Astrocyte (in vitro differentiated cells and primary cell): ENCODE results near the gene PIR. TPM values are rescaled to one million over a fixed set of nuclear protein-coding genes. Genes with fewer than 3 reads are reported as not detected.

ENCODE experiments used
- DNase-seq: peaks from one replicate; pipeline ENCODE4 v3.0.0-alpha.2; 2010; ENCODE audit warnings: low read depth
- FAIRE-seq: peaks from 2 replicates; lab custom pipeline; 2011; peaks lifted over from hg19 to GRCh38; lab: Jason Lieb, UNC
- H2AFZ ChIP-seq: 2 replicates; pipeline ENCODE4 v1.6.0; 2012; ENCODE audit warnings: low read depth, low read length, inconsistent platforms
- H3K27ac ChIP-seq: 2 replicates; pipeline ENCODE4 v1.5.1; 2011; ENCODE audit warnings: low read depth, low read length, inconsistent platforms
- H3K27me3 ChIP-seq: 2 replicates; pipeline ENCODE4 v1.6.0; 2011; ENCODE audit warnings: low read length, inconsistent platforms; ENCODE audit not compliant: insufficient read depth
- H3K36me3 ChIP-seq: 2 replicates; pipeline ENCODE4 v1.5.1; 2011; ENCODE audit warnings: low read length, inconsistent platforms; ENCODE audit not compliant: insufficient read depth
- H3K4me1 ChIP-seq: 2 replicates; pipeline ENCODE4 v1.5.1; 2011; ENCODE audit warnings: low read length, inconsistent platforms; ENCODE audit not compliant: insufficient read depth
- H3K4me2 ChIP-seq: 2 replicates; pipeline ENCODE4 v1.6.0; 2012; ENCODE audit warnings: low read length, inconsistent platforms
- H3K4me3 ChIP-seq: 2 replicates; pipeline ENCODE4 v1.5.1; 2011; ENCODE audit warnings: low read depth, mild to moderate bottlenecking, low read length, inconsistent platforms; ENCODE audit not compliant: insufficient read depth
- H3K79me2 ChIP-seq: 2 replicates; pipeline ENCODE4 v1.6.0; 2012; ENCODE audit warnings: mild to moderate bottlenecking, low read length, inconsistent platforms; ENCODE audit not compliant: insufficient read depth
- H3K9ac ChIP-seq: 2 replicates; pipeline ENCODE4 v1.6.0; 2012; ENCODE audit warnings: mild to moderate bottlenecking, low read length, inconsistent platforms
- H3K9me3 ChIP-seq: 2 replicates; pipeline ENCODE4 v1.5.1; 2012; ENCODE audit warnings: low read depth, mild to moderate bottlenecking, low read length, inconsistent platforms; ENCODE audit not compliant: insufficient read depth
- H4K20me1 ChIP-seq: 2 replicates; pipeline ENCODE4 v1.6.0; 2012; ENCODE audit warnings: low read length, inconsistent platforms; ENCODE audit not compliant: insufficient read depth
- H3K27ac Mint-ChIP-seq: one replicate; pipeline ENCODE4 v1.8.0; 2021; ENCODE audit warnings: mild to moderate bottlenecking, mixed read lengths; ENCODE audit not compliant: unreplicated experiment
- H3K27me3 Mint-ChIP-seq: one replicate; pipeline ENCODE4 v1.8.0; 2021; ENCODE audit warnings: low read depth, mixed read lengths; ENCODE audit not compliant: unreplicated experiment
- H3K36me3 Mint-ChIP-seq: one replicate; pipeline ENCODE4 v1.8.0; 2021; ENCODE audit warnings: low read depth, mixed read lengths; ENCODE audit not compliant: unreplicated experiment
- H3K4me1 Mint-ChIP-seq: one replicate; pipeline ENCODE4 v1.8.0; 2021; ENCODE audit warnings: low read depth, mixed read lengths; ENCODE audit not compliant: unreplicated experiment
- H3K4me3 Mint-ChIP-seq: one replicate; pipeline ENCODE4 v1.8.0; 2021; ENCODE audit warnings: mild to moderate bottlenecking, moderate library complexity, mixed read lengths; ENCODE audit not compliant: unreplicated experiment
- H3K9me3 Mint-ChIP-seq: one replicate; pipeline ENCODE4 v1.8.0; 2021; ENCODE audit warnings: mild to moderate bottlenecking, mixed read lengths; ENCODE audit not compliant: unreplicated experiment
- EZH2 ChIP-seq: IDR thresholded peaks from 2 replicates; pipeline ENCODE4 v1.6.1; 2012; ENCODE audit warnings: mild to moderate bottlenecking, low read length, inconsistent platforms; ENCODE audit not compliant: insufficient read depth
- total RNA-seq: library from RNA; stranded (reverse); gene quantifications from 2 replicates; pipeline ENCODE4 v1.2.1, GENCODE V29; 2021
- TF ChIP-seq, protein P1 (sequence below): IDR thresholded peaks from 2 replicates; pipeline ENCODE4 v1.5.1; 2011; ENCODE audit warnings: low read depth, mild to moderate bottlenecking, inconsistent platforms, low read length, moderate library complexity; ENCODE audit not compliant: insufficient read depth

Gene PIR
- total RNA-seq, 1 donor from 2014 or later, result 5.5 TPM

DNA sequence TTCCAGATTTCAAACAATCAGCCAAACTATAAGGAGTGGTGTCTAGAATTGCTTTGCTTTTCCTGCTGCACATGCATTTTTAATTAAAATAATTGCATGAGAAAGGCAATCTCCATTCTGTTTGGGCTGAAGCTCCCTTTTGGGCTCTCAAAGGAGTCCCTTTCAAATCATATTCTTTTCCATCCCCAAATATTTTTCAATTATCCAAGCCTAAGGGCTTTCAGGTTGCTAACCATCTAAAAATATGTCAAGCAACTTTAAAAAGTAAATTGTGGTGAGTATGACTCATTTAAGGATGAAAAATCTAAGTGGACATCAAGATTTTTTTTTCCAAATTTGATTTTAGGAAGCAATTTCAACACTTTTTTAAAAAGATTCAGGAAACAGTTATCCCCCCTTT, 28.4 kb downstream of the PIR start:
- Mint-ChIP-seq H3K27ac (no peak overlapping the region), H3K4me1 (no peaks in the 10 kb centered on the region), H3K36me3 (no peaks in the 10 kb centered on the region), H3K9me3 (no peaks in the 10 kb centered on the region), H3K27me3 (no peaks in the 10 kb centered on the region), H3K4me3 (no peak overlapping the region)
- Histone ChIP-seq H2AFZ (no peak overlapping the region), H3K9me3 (no peaks in the 10 kb centered on the region), H3K4me2 (no peak overlapping the region), H3K27me3 (no peaks in the 10 kb centered on the region), H3K79me2 (no peaks in the 10 kb centered on the region), H3K36me3 (no peaks in the 10 kb centered on the region), H4K20me1 (no peaks in the 10 kb centered on the region), H3K9ac (no peak overlapping the region), H3K27ac (no peak overlapping the region), H3K4me1 (no peaks in the 10 kb centered on the region), H3K4me3 (no peak overlapping the region)
- no peak for DNase-seq
- TF ChIP-seq, protein P1, sequence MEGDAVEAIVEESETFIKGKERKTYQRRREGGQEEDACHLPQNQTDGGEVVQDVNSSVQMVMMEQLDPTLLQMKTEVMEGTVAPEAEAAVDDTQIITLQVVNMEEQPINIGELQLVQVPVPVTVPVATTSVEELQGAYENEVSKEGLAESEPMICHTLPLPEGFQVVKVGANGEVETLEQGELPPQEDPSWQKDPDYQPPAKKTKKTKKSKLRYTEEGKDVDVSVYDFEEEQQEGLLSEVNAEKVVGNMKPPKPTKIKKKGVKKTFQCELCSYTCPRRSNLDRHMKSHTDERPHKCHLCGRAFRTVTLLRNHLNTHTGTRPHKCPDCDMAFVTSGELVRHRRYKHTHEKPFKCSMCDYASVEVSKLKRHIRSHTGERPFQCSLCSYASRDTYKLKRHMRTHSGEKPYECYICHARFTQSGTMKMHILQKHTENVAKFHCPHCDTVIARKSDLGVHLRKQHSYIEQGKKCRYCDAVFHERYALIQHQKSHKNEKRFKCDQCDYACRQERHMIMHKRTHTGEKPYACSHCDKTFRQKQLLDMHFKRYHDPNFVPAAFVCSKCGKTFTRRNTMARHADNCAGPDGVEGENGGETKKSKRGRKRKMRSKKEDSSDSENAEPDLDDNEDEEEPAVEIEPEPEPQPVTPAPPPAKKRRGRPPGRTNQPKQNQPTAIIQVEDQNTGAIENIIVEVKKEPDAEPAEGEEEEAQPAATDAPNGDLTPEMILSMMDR, result no peak
- TF ChIP-seq EZH2, result no peak
- FAIRE-seq, result peak; percentile 81

- Histone ChIP-seq H3K27ac (no peak overlapping the region), H2AFZ (no peak overlapping the region), H3K4me1 (no peaks in the 10 kb centered on the region), H3K27me3 (no peaks in the 10 kb centered on the region), H3K9ac (no peak overlapping the region), H3K4me2 (no peak overlapping the region), H3K4me3 (no peak overlapping the region), H3K36me3 (no peaks in the 10 kb centered on the region), H4K20me1 (no peaks in the 10 kb centered on the region), H3K9me3 (no peaks in the 10 kb centered on the region), H3K79me2 (no peaks in the 10 kb centered on the region)
- H3K4me3 Mint-ChIP-seq, result no peak overlapping the region
- TF ChIP-seq, protein P1, result no peak
- no peak for TF ChIP-seq EZH2
- no peak overlapping the region for H3K27ac Mint-ChIP-seq
- H3K36me3 Mint-ChIP-seq, result no peaks in the 10 kb centered on the region
- DNase-seq (peak; percentile 12), FAIRE-seq (no peak)
- no peaks in the 10 kb centered on the region for H3K27me3 Mint-ChIP-seq
- H3K4me1 Mint-ChIP-seq, result peaks cover 3% of the 10 kb centered on the region
- H3K9me3 Mint-ChIP-seq, result no peaks in the 10 kb centered on the region
These were observed 41.2 kb downstream of the PIR start for GRCh38 chrX:15451913-15452312.

GRCh38 chrX:15448010-15448639, 45.0 kb downstream of the PIR start:
- H3K79me2 ChIP-seq, result no peaks in the 10 kb centered on the region
- H3K27ac Mint-ChIP-seq, result no peak overlapping the region
- no peaks in the 10 kb centered on the region for H3K9me3 ChIP-seq
- peak; percentile 92 for FAIRE-seq
- no peak overlapping the region for H3K4me3 Mint-ChIP-seq
- H3K4me3 ChIP-seq, result no peak overlapping the region
- no peak overlapping the region for H3K9ac ChIP-seq
- no peak overlapping the region for H2AFZ ChIP-seq
- H3K9me3 Mint-ChIP-seq, result no peaks in the 10 kb centered on the region
- no peaks in the 10 kb centered on the region for H3K36me3 ChIP-seq
- H3K27me3 ChIP-seq, result no peaks in the 10 kb centered on the region
- peak; percentile 57 for DNase-seq
- no peaks in the 10 kb centered on the region for H4K20me1 ChIP-seq
- no peaks in the 10 kb centered on the region for H3K27me3 Mint-ChIP-seq
- peaks cover 3% of the 10 kb centered on the region for H3K4me1 Mint-ChIP-seq
- H3K27ac ChIP-seq, result no peak overlapping the region
- no peak overlapping the region for H3K4me2 ChIP-seq
- H3K36me3 Mint-ChIP-seq, result no peaks in the 10 kb centered on the region
- no peaks in the 10 kb centered on the region for H3K4me1 ChIP-seq
- no peak for TF ChIP-seq EZH2
- TF ChIP-seq, protein P1, result no peak
